ENCODE data around the gene REEP1.

REEP1 gene

GRCh38 chr2:86304416-86304815 lies 33.0 kb downstream of the REEP1 start:
- no peak for DNase-seq

GRCh38 chr2:86302320-86302719 lies 35.1 kb downstream of the REEP1 start:
- no peak for DNase-seq

- peak; percentile 46 for DNase-seq
Observed at GRCh38 chr2:86301711-86302202, 35.7 kb downstream of the REEP1 start.

GRCh38 chr2:86301009-86301408 lies 36.4 kb downstream of the REEP1 start:
- DNase-seq = peak; percentile 37

DNA sequence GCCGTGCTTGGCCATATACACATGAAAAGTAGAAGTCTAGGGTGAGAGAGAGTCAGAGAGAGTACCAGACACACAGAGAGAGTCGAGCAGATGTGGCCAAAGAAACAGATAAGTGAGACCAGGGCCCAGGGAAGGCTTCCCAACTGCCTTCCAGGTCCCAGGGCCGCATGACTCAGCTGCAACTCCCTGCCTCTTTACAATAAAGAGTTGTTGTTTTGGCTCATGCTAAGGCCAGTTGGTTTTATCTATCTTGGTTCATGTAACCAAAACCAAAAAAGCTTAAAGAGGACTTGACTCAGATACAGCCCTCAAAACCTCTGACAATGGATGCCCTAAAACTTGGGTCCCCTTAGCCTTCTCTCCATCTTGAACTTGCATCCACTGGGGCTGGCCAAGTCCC lies 36.9 kb downstream of the REEP1 start:
- DNase-seq = no peak

DNA sequence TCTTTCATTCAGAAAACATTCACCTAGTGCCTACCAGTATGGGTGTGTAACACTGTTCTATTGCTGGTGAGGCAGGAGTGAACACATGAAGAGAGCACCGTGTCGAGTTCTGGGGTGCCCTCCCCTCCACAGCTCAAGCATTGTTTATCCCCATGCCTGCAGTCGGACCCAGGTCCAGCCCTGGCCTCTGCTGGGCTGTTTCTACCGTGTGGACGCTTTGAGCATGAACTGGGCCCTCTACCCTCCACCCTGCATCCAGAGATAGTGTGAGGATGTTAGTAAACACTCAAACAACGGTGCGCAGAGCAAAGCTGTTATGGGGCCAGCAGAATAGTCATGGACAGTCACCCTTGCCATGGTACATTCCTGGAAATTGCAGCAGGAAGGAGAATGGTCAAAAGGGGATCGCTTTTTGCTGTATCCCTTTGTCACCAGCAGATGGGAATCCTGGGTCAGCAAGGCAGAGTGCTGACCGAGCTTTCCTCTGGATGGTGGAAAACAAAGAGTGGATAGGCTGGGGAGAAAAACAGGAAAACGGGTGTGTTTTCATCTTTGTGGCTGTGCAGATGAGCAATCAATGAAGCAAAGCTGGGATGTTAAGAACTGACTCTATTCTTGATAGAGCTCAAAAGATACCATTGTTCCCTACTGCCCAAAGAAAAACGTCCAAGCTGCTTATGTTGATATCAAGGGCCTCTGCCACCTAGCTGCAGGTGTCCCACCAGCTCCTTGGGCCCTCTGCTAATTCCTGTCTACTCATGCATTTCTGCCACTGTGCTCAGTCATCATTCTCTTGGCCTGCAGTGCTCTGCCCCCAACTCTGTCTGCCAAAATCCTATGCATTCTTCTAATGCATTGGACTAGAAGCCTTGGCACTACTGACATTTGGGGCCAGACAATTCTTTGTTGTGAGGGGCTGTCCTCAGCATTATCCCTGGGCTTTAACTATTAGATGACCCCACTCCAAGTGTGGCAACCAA lies 38.7 kb downstream of the REEP1 start:
- peak; percentile 53 for DNase-seq

GRCh38 chr2:86297382-86298147 lies 39.9 kb downstream of the REEP1 start:
- no peak for DNase-seq

GRCh38 chr2:86296947-86297346 lies 40.5 kb downstream of the REEP1 start:
- no peak for DNase-seq

DNA sequence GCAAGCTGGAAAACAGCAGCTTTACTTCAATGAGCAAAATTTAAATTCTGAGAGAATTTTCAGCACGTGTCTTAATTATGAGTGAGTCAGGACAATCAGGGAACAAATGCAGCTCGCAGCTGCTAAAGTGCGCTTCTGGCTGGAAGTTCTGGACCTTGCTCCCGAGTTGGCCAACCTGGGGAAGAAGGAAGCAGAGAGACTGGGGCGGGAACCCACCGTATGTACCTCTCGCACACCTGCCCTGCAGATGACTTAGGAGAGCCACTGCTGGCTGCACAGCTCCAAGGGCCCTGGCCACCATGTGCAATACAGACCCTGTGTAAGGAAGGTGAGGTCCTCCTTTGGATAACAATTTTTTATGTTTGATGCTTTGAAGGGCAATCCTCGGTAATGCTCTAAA lies 42.4 kb downstream of the REEP1 start:
- no peak for DNase-seq

DNA sequence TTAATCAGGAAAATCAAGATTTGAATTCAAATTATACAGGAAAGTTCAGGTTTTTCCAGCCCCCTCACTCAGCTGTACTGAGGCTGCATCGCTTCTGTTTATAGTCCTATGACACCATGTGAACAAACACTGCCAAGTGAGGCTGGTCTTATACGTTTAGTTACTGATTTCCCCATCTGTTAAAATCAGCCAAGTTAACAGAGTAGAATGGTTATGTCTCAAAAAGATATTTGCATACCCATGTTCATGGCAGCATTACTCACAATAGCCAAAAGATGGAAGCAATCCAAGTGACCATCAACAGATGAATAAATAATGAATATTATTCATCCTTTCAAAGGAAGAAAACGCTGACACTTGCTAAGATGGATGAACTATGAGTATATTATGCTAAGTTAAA lies 43.8 kb downstream of the REEP1 start:
- DNase-seq = no peak

DNA sequence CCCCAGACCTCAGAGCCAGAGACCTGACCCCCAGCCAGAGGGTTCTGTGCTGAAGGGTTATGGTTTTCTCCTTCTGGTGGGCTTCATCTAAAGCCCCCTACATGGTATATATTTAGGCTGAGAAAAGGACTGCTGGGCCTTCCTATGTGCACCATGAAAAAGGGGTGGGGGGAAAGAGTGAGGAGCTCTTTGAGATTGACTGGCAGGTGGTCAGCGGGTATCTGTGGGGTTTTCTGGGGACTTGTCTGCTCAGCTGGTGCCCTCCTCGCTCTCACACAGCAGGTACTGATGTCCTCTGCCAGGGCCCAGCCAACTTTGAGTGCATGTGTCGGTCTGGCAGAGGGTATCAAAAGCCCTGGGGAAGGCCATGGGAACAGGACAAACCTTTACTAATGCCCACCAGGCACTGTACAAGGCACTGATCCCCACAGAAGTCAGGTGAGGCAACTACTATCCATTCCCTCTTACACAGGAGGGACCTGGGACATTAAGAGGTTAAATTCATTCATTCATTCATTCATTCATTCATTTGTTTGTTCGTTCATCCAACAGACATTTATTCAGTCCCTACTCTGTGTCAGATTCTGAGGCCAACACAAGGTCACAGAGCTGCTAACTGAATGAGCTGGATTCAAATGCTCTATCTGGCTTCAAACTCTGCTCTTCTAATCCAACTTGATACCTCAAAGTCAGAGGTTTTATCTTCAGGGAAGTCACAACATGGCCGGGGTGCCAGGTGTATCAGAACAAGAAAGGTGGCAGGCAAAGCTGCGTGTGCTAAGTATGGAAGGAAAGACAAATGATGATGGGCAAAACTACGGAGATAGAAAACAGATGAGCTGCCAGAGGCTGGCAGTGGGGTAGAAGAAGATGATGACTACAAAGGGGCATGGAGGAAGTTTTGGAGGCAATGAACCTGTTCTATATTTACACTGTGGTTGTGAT lies 44.6 kb downstream of the REEP1 start:
- DNase-seq = no peak

GRCh38 chr2:86291328-86291662 lies 46.1 kb downstream of the REEP1 start:
- DNase-seq = no peak

DNA sequence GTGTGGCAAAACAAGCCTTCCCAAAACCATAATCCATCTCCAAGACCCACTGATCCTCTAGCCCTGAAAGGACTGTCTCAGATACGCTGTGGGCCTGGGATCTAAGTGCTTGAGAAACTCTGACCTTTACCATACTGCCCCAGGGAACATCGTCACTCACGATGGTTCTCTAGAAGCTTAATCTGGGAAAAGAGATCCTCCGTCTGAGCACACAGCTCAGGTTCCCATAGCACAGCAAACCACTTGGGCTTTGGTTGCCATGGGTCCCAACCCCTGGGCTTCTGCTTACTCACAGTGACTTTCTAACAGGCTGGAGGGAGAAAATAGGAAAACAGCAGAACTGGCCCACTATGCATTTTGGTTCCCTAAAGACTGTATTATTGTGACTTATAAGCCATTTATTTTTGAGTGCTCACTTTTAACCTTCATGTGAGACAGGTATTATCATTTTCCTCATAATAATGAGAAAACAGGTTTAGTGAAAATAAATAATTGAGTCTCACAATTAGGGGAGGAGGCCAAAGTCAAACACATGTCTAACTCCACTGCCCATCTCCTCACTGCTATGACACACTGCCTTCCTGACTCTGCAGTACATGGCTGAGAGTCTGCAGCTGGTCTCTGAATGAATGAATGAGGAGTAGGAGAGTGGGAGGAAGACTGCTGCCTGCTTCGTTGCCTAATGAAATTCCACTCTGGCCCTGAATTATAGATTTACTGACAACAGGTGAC lies 46.7 kb downstream of the REEP1 start:
- no peak for DNase-seq

DNA sequence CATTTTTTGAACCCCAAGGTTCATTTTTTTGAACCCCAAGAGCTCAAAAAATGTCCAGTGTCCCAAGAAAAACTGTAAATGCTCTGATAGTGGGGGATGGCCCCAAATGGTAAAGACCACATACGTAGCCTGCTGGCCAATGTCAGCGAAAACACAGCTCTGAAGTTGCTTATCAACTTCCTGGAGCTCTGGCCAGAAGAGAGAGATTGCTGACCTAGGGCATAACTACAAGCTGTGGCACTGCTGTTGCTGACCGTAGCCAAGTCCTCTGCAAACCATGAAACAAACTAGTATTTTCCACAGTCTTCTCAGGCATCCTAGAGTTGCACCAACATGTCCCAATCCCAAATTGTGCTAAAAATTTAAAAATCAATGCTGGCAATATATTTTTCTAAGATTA lies 50.9 kb downstream of the REEP1 start:
- no peak for DNase-seq

DNA sequence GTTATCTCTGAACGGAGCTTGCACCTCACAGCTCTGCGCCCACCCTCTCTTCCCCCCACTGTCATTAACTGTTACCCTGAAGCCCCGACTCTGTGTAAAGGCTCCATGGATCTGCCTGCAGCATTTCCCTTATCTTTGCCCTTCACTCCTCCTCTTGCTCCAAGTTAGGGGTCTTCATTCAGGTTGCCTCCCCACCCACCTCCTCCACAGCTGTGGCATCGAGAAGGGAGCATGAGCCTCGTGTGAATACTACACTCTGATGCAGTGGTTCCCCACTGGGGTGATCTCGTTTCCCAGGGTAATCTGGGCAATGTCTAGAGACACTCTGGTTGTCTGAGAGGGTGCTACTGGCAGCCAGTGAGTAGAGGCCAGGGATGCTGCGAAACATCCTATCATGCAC lies 51.4 kb downstream of the REEP1 start:
- DNase-seq = no peak

- DNase-seq = no peak
Observed at GRCh38 chr2:86285571-86285970, 51.9 kb downstream of the REEP1 start.

GRCh38 chr2:86284987-86285386 lies 52.4 kb downstream of the REEP1 start:
- no peak for DNase-seq

DNA sequence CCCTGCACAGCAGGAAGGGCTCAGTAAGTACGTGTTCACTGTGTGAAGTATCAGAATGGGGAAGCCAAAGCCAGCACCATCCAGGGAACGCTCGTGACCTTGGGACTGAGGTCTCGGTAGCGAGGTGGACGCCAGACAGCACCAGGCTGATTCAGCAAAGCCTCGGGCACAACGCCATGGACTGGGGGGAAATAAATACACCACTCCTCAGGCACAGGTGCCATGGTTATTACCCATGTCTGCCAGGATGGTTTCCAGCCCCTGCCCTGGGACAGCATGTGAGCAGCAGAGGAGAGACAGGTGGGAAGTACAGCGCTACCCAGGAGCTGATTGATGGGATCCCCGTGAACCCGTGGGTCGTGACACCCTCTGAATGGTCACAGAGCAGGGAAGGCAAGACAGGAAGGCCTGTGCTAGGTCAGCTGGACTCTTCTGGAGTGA lies 53.0 kb downstream of the REEP1 start:
- DNase-seq = no peak

DNA sequence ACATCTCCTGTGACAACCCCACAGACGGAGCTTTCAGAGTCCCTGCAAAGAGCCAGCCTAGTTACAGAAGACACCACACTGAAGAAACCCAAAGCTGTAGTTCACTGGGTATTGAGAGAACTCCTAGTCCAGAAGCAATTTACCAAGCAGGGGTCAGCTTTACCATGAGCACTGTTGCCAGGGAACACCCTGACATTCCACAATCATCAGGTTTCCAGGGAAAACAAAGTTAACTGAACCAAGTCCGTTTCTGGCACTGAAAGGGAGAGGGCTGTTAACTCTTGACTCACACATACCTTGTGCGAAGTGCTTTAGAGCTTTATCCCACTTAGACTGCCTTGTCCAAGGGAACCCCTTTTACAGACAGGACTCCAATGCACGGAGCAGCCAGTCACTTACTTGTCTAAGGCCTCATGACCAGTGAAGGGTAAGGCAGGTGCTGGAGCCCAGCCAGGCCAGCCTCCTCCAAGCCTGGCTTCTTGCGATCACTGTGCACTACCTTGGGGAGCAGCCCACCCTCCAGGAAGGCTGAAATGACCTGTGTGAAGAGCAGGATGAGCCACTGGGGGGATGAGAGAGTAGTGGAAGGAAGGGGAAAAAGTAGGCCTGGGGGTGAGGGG lies 53.9 kb downstream of the REEP1 start:
- peak; percentile 36 for DNase-seq

- DNase-seq = no peak
Observed at GRCh38 chr2:86281066-86281700, 56.2 kb downstream of the REEP1 start.

- DNase-seq = peak; percentile 61
Observed at GRCh38 chr2:86280191-86280667, 57.2 kb downstream of the REEP1 start.

Measured in femur (tissue), 1 donor.